ENCODE results near the gene KLF4.

- no peak for TF ChIP-seq REST (IDR thresholded peaks at IDR 0.05; ENCODE audit: low read depth)
- no peak for TF ChIP-seq CEBPB (IDR thresholded peaks at IDR 0.05)
- TF ChIP-seq TCF12 (IDR thresholded peaks at IDR 0.05; ENCODE audit: low read depth): no peak
- TF ChIP-seq EGR1 (IDR thresholded peaks at IDR 0.05): no peak
- no peak for TF ChIP-seq NFIC (IDR thresholded peaks at IDR 0.05)
- TF ChIP-seq RAD21 (IDR thresholded peaks at IDR 0.05; ENCODE audit: low read depth): no peak
- TF ChIP-seq MAX (IDR thresholded peaks at IDR 0.05): no peak
Measured at GRCh38 chr9:107486674-107487520, 2.7 kb downstream of the KLF4 start.
